Measurements from ENCODE around the gene HOXB5.

HOXB5 gene

GRCh38 chr17:48571826-48572417 lies 21.7 kb downstream of the HOXB5 start:
- DNase-seq: no peak

GRCh38 chr17:48571024-48571818 lies 22.4 kb downstream of the HOXB5 start:
- no peak for DNase-seq

- DNase-seq: no peak
These were observed 23.1 kb downstream of the HOXB5 start for GRCh38 chr17:48570325-48571023.

- no peak for DNase-seq
These were observed 23.8 kb downstream of the HOXB5 start for GRCh38 chr17:48569674-48570324.

GRCh38 chr17:48569240-48569582 lies 24.4 kb downstream of the HOXB5 start:
- DNase-seq: no peak

GRCh38 chr17:48568499-48569239 lies 24.9 kb downstream of the HOXB5 start:
- DNase-seq: no peak

GRCh38 chr17:48567646-48568354 lies 25.8 kb downstream of the HOXB5 start:
- DNase-seq: no peak

GRCh38 chr17:48567209-48567608 lies 26.4 kb downstream of the HOXB5 start:
- DNase-seq: no peak

GRCh38 chr17:48566717-48567116 lies 26.9 kb downstream of the HOXB5 start:
- DNase-seq: no peak

- DNase-seq: no peak
These were observed 27.5 kb downstream of the HOXB5 start for GRCh38 chr17:48565925-48566710.

GRCh38 chr17:48565022-48565554 lies 28.5 kb downstream of the HOXB5 start:
- no peak for DNase-seq

GRCh38 chr17:48564188-48565021 lies 29.2 kb downstream of the HOXB5 start:
- DNase-seq: no peak

- DNase-seq: no peak
These were observed 29.8 kb downstream of the HOXB5 start for GRCh38 chr17:48563867-48564187.

- DNase-seq: no peak
These were observed 30.2 kb downstream of the HOXB5 start for GRCh38 chr17:48563385-48563838.

- DNase-seq: no peak
These were observed 30.6 kb downstream of the HOXB5 start for GRCh38 chr17:48562934-48563333.

- DNase-seq: no peak
These were observed 31.4 kb downstream of the HOXB5 start for GRCh38 chr17:48561884-48562810.

GRCh38 chr17:48559840-48560817 lies 33.5 kb downstream of the HOXB5 start:
- DNase-seq: no peak

Measured in hematopoietic multipotent progenitor cell treated with erythropoietin and hydrocortisone succinate and interleukin-3 and kit ligand, for 6 days (in vitro differentiated cells).